ENCODE results near the gene JPT2. TPM values are rescaled to one million over a fixed set of nuclear protein-coding genes. Genes with fewer than 3 reads are reported as not detected.
A peak's percentile ranks its signal among the peaks of the same experiment; 100 is the strongest.

Gene JPT2
- total and polyA plus RNA-seq, 8 donors, result 13.4 to 118 (median 37.1) TPM

DNA sequence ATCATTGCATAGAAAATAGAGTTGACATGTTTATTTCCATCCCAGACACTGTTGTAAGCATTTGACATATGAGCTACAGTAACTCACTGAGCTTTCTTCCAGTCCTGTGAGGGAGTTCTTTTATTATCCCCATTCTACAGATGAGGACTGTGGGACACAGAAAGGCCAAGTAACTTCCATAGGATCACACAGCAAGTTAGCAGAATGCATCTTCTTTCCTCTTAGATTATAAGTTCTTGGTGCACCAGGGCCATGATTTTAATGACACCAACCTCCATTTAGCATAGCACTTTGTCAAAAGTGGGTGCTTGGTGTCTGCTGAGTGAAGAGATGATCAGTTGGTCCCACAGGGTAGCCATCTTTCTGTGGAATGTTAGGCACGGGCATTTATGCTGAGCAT, 12.7 kb downstream of the JPT2 start:
- H3K27me3 ChIP-seq, result no peaks in the 10 kb centered on the region
- TF ChIP-seq, protein P1, sequence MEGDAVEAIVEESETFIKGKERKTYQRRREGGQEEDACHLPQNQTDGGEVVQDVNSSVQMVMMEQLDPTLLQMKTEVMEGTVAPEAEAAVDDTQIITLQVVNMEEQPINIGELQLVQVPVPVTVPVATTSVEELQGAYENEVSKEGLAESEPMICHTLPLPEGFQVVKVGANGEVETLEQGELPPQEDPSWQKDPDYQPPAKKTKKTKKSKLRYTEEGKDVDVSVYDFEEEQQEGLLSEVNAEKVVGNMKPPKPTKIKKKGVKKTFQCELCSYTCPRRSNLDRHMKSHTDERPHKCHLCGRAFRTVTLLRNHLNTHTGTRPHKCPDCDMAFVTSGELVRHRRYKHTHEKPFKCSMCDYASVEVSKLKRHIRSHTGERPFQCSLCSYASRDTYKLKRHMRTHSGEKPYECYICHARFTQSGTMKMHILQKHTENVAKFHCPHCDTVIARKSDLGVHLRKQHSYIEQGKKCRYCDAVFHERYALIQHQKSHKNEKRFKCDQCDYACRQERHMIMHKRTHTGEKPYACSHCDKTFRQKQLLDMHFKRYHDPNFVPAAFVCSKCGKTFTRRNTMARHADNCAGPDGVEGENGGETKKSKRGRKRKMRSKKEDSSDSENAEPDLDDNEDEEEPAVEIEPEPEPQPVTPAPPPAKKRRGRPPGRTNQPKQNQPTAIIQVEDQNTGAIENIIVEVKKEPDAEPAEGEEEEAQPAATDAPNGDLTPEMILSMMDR (IDR thresholded peaks at IDR 0.05), result no peak
- no peak for TF ChIP-seq EP300 (IDR thresholded peaks at IDR 0.05)
- no peak for TF ChIP-seq POLR2A (IDR thresholded peaks at IDR 0.05)
- no peak for TF ChIP-seq POLR2AphosphoS5 (IDR thresholded peaks at IDR 0.05)
- no peaks in the 10 kb centered on the region for H3K9me3 ChIP-seq
- H3K4me3 ChIP-seq, result no peak overlapping the region
- intact Hi-C loops (cut with DNase I; ENCODE audit: low total_unique reads), result no loop called here
- no peak overlapping the region for H3K27ac ChIP-seq
- H3K4me1 ChIP-seq, result peaks cover 0 to 23% (median 14%) of the 10 kb centered on the region in 4 donors
- no peak for DNase-seq
- 62 to 100% (median 83%) methylated on average over 1 of the region's 1 CpG for WGBS, 5 donors
- peaks cover 15 to 91% (median 90%) of the 10 kb centered on the region in 4 donors for H3K36me3 ChIP-seq

DNA sequence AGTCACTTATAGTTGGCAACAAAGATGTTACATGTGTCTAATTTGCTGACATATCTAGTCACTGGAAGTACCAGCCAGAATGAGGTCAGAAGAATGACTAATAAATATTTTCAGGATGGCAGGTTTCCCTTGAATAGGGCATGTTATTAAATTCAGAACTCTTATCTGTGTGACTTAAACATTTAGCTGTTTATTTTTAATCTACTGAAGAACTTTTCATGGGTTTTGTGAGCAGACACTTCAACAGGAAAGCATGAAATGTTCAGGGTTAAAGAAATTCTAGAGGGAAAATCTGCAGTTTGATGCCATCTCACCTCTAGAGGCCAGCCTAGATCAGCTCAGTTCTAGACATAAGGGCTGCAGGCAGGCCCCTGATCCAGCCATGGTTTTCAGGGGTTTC, 13.2 kb downstream of the JPT2 start:
- Histone ChIP-seq H3K27ac (peak overlapping the region in 1 of 5 donors; percentile 36), H3K4me3 (no peak overlapping the region), H3K36me3 (peaks cover 15 to 91% (median 88%) of the 10 kb centered on the region in 4 donors), H3K27me3 (no peaks in the 10 kb centered on the region), H3K9me3 (no peaks in the 10 kb centered on the region), H3K4me1 (peaks cover 0 to 23% (median 14%) of the 10 kb centered on the region in 4 donors)
- TF ChIP-seq POLR2AphosphoS5 (IDR thresholded peaks at IDR 0.05) (no peak), EP300 (IDR thresholded peaks at IDR 0.05) (no peak), POLR2A (IDR thresholded peaks at IDR 0.05) (no peak)
- TF ChIP-seq, protein P1 (IDR thresholded peaks at IDR 0.05), result no peak
- no peak for DNase-seq
- intact Hi-C loops (cut with DNase I; ENCODE audit: low total_unique reads), result no loop called here

DNA sequence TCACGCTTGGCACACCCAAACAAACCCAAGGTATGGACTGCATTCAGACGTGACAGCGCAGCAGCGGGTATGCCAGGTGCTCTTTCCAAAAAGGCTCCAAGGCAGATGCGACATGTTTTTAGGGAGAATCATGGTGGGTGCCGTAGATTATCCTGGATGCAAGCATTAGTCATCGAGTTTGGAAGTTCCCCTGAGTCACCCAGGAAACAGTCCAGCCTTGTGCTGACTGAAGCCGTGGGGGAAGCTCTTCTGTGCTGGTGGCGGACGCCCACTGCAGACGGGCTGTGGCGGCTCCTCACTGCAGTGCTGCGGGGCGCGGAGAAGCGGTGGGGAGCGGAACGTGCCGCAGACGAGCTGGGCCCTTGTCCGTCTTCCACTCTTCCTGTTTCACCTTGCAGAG, 13.9 kb downstream of the JPT2 start:
- intact Hi-C loops (cut with DNase I; ENCODE audit: low total_unique reads), result no loop called here
- Histone ChIP-seq H3K27me3 (no peaks in the 10 kb centered on the region), H3K9me3 (no peaks in the 10 kb centered on the region), H3K4me3 (no peak overlapping the region), H3K36me3 (peaks cover 15 to 90% (median 88%) of the 10 kb centered on the region in 4 donors), H3K27ac (no peak overlapping the region), H3K4me1 (peaks cover 0 to 23% (median 14%) of the 10 kb centered on the region in 4 donors)
- 79 to 99% (median 92%) methylated on average over 17 to 21 of the region's 21 CpGs for WGBS, 5 donors
- TF ChIP-seq, protein P1 (IDR thresholded peaks at IDR 0.05), result no peak
- no peak for TF ChIP-seq POLR2AphosphoS5 (IDR thresholded peaks at IDR 0.05)
- no peak for DNase-seq

DNA sequence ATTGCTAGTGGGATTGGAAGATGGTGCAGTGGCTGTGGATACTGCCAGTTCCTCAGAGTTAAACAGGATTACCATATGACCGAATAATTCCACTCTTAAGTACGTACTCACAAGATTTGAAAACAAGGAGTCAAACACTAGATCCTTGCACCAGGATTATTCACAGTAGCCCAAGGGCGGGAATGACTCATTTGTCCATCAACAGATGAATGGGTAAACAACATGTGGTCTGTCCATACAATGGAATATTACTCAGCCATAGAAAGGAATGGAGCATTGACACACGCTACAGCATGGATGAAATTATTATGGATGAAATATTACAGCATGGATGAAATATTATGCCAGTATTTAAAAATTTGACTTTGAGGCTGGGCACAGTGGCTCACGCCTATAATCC, 18.8 kb downstream of the JPT2 start:
- TF ChIP-seq POLR2A (IDR thresholded peaks at IDR 0.05) (no peak), EP300 (IDR thresholded peaks at IDR 0.05) (no peak), POLR2AphosphoS5 (IDR thresholded peaks at IDR 0.05) (no peak)
- TF ChIP-seq, protein P1 (IDR thresholded peaks at IDR 0.05), result no peak
- H3K4me3 ChIP-seq, result no peak overlapping the region
- WGBS, 5 donors, result 96 to 98% (median 96%) methylated on average over 5 of the region's 5 CpGs
- intact Hi-C loops (cut with DNase I; ENCODE audit: low total_unique reads), result no loop called here
- DNase-seq, result no peak
- no peak overlapping the region for H3K27ac ChIP-seq
- H3K4me1 ChIP-seq, result peaks cover 0 to under 1% (median 0%) of the 10 kb centered on the region in 4 donors
- H3K27me3 ChIP-seq, result no peaks in the 10 kb centered on the region
- H3K9me3 ChIP-seq, result no peaks in the 10 kb centered on the region
- H3K36me3 ChIP-seq, result peaks cover 34 to 99% (median 90%) of the 10 kb centered on the region in 4 donors
